Duodenal mucosa (tissue), 2 donors: ENCODE data around the gene KRT77.
"Not testable (repeated sequence)": the region's sequence is repeated elsewhere in the genome, so short reads cannot be mapped to it uniquely, and the experiment has no call there.

Experiments used
- H3K27ac ChIP-seq: one replicate; pipeline ENCODE4 v1.7.0; 2013; ENCODE audit warnings: low read depth, low read length
- H3K27me3 ChIP-seq, 2 donors: one replicate each; pipeline ENCODE4 v1.7.0; 2013; ENCODE audit warnings: low read length in 2 of 2, control low read depth in 1 of 2; ENCODE audit not compliant: insufficient read depth in 2 of 2, control insufficient read depth in 1 of 2
- H3K36me3 ChIP-seq, 2 donors: one replicate each; pipeline ENCODE4 v1.7.0; 2013; ENCODE audit warnings: low read length in 2 of 2, control low read depth in 1 of 2; ENCODE audit not compliant: insufficient read depth in 2 of 2, control insufficient read depth in 1 of 2
- H3K4me1 ChIP-seq, 2 donors: one replicate each; pipeline ENCODE4 v1.7.0; 2013; ENCODE audit warnings: low read length in 2 of 2, control low read depth in 1 of 2; ENCODE audit not compliant: insufficient read depth in 2 of 2, control insufficient read depth in 1 of 2
- H3K4me3 ChIP-seq, 2 donors: one replicate each; pipeline ENCODE4 v1.7.0; 2013; ENCODE audit warnings: low read length in 2 of 2, low read depth in 1 of 2
- H3K9ac ChIP-seq, 2 donors: one replicate each; pipeline ENCODE4 v1.7.0; 2013; ENCODE audit warnings: low read length in 2 of 2, low read depth in 1 of 2
- H3K9me3 ChIP-seq, 2 donors: one replicate each; pipeline ENCODE4 v1.7.0; 2013; ENCODE audit warnings: low read length in 2 of 2, control low read depth in 1 of 2; ENCODE audit not compliant: control insufficient read depth in 1 of 2

KRT77 gene

GRCh38 chr12:52703424-52703823 is at the start of gene KRT77:
Gene KRT77 (minus strand): TSS chr12:52703524. CDS start chr12:52703434, 90 bp downstream.
- H3K9ac ChIP-seq: no peak within 1 kb of the TSS
- peaks cover 5 to 6% of the 10 kb centered on the region in 2 donors for H3K4me1 ChIP-seq
- H3K27ac ChIP-seq: no peak within 1 kb of the TSS
- no peak within 1 kb of the TSS for H3K4me3 ChIP-seq
- no peaks in the 10 kb centered on the region for H3K36me3 ChIP-seq
- no peaks in the 10 kb centered on the region for H3K9me3 ChIP-seq
- H3K27me3 ChIP-seq: no peaks in the 10 kb centered on the region

- no peak overlapping the region for H3K27ac ChIP-seq
- no peaks in the 10 kb centered on the region for H3K36me3 ChIP-seq
- H3K9ac ChIP-seq: no peak overlapping the region
- H3K4me3 ChIP-seq: no peak overlapping the region
- H3K9me3 ChIP-seq: no peaks in the 10 kb centered on the region
- peaks cover 0 to 6% of the 10 kb centered on the region in 2 donors for H3K27me3 ChIP-seq
- no peaks in the 10 kb centered on the region for H3K4me1 ChIP-seq
Measured at GRCh38 chr12:52752516-52752915, 49.2 kb upstream of the KRT77 start.

GRCh38 chr12:52751795-52752194 is 48.5 kb upstream of the KRT77 start:
- Histone ChIP-seq H3K27me3 (peaks cover 0 to 11% of the 10 kb centered on the region in 2 donors), H3K27ac (no peak overlapping the region), H3K36me3 (no peaks in the 10 kb centered on the region), H3K9ac (no peak overlapping the region), H3K4me1 (no peaks in the 10 kb centered on the region), H3K4me3 (no peak overlapping the region), H3K9me3 (no peaks in the 10 kb centered on the region)

- peaks cover 0 to 22% of the 10 kb centered on the region in 2 donors for H3K27me3 ChIP-seq
Measured at GRCh38 chr12:52750532-52750931, 47.2 kb upstream of the KRT77 start.

GRCh38 chr12:52749827-52750226 is 46.5 kb upstream of the KRT77 start:
- Histone ChIP-seq H3K27ac (no peak overlapping the region), H3K4me1 (no peaks in the 10 kb centered on the region), H3K27me3 (peaks cover 0 to 22% of the 10 kb centered on the region in 2 donors), H3K36me3 (no peaks in the 10 kb centered on the region), H3K4me3 (no peak overlapping the region), H3K9me3 (no peaks in the 10 kb centered on the region), H3K9ac (no peak overlapping the region)

More at GRCh38 chr12:52750532-52750931, 47.2 kb upstream of the KRT77 start:
- H3K4me1 ChIP-seq, H3K36me3 ChIP-seq, H3K9me3 ChIP-seq, H3K9ac ChIP-seq, H3K27ac ChIP-seq, H3K4me3 ChIP-seq: not testable (repeated sequence)

- no peaks in the 10 kb centered on the region for H3K4me1 ChIP-seq
- H3K9ac ChIP-seq: no peak overlapping the region
- no peaks in the 10 kb centered on the region for H3K36me3 ChIP-seq
- H3K27me3 ChIP-seq: peaks cover 0 to 22% of the 10 kb centered on the region in 2 donors
- no peaks in the 10 kb centered on the region for H3K9me3 ChIP-seq
- H3K4me3 ChIP-seq: no peak overlapping the region
- no peak overlapping the region for H3K27ac ChIP-seq
Measured at GRCh38 chr12:52748578-52748977, 45.3 kb upstream of the KRT77 start.

- Histone ChIP-seq H3K36me3 (no peaks in the 10 kb centered on the region), H3K4me3 (no peak overlapping the region), H3K27me3 (peaks cover 0 to 15% of the 10 kb centered on the region in 2 donors), H3K9ac (no peak overlapping the region), H3K9me3 (no peaks in the 10 kb centered on the region), H3K4me1 (no peaks in the 10 kb centered on the region), H3K27ac (no peak overlapping the region)
Measured at GRCh38 chr12:52745554-52745953, 42.2 kb upstream of the KRT77 start.

- Histone ChIP-seq H3K27ac (no peak overlapping the region), H3K36me3 (no peaks in the 10 kb centered on the region), H3K4me1 (no peaks in the 10 kb centered on the region), H3K9me3 (no peaks in the 10 kb centered on the region), H3K27me3 (peaks cover 0 to 15% of the 10 kb centered on the region in 2 donors), H3K4me3 (no peak overlapping the region), H3K9ac (no peak overlapping the region)
Measured at GRCh38 chr12:52744493-52745156, 41.3 kb upstream of the KRT77 start.

GRCh38 chr12:52742822-52743457 is 39.6 kb upstream of the KRT77 start:
- no peaks in the 10 kb centered on the region for H3K4me1 ChIP-seq
- no peak overlapping the region for H3K9ac ChIP-seq
- no peak overlapping the region for H3K4me3 ChIP-seq
- peaks cover 0 to 15% of the 10 kb centered on the region in 2 donors for H3K27me3 ChIP-seq
- no peaks in the 10 kb centered on the region for H3K36me3 ChIP-seq
- H3K9me3 ChIP-seq: no peaks in the 10 kb centered on the region
- no peak overlapping the region for H3K27ac ChIP-seq

- H3K27me3 ChIP-seq: peaks cover 0 to 15% of the 10 kb centered on the region in 2 donors
- no peaks in the 10 kb centered on the region for H3K4me1 ChIP-seq
- H3K36me3 ChIP-seq: no peaks in the 10 kb centered on the region
- no peak overlapping the region for H3K27ac ChIP-seq
- H3K9me3 ChIP-seq: no peaks in the 10 kb centered on the region
- H3K4me3 ChIP-seq: no peak overlapping the region
- no peak overlapping the region for H3K9ac ChIP-seq
Measured at GRCh38 chr12:52742196-52742580, 38.9 kb upstream of the KRT77 start.
